Esophagus muscularis mucosa (tissue), 4 donors: ENCODE data around the gene EXOC1.

Experiments
- EP300 ChIP-seq: sonication (generic); formaldehyde crosslinking; IDR thresholded peaks from one replicate; pipeline ENCODE4 v1.6.1; 2017; ENCODE audit warnings: antibody characterized with exemption
- POLR2A ChIP-seq: fragments of 450-650 bp; IDR thresholded peaks from one replicate; pipeline ENCODE4 v1.6.1; 2017; ENCODE audit warnings: antibody characterized with exemption, moderate library complexity, mild to moderate bottlenecking, low read depth
- POLR2AphosphoS5 ChIP-seq, 2 donors: sonication (generic); formaldehyde crosslinking; IDR thresholded peaks; one replicate each; pipeline ENCODE4 v1.6.1; 2017; ENCODE audit warnings: antibody characterized with exemption in 2 of 2
- TF ChIP-seq, protein P1 (sequence below), 3 experiments: fragments of 200-600 bp in 2 of 3; fragments of 450-650 bp in 1 of 3; sonication (generic) in 2 of 3; IDR thresholded peaks; one replicate each; pipeline ENCODE4 v1.5.1; 2017 to 2019; ENCODE audit warnings: antibody characterized with exemption in 3 of 3, mild to moderate bottlenecking in 2 of 3, moderate library complexity in 1 of 3

DNA sequence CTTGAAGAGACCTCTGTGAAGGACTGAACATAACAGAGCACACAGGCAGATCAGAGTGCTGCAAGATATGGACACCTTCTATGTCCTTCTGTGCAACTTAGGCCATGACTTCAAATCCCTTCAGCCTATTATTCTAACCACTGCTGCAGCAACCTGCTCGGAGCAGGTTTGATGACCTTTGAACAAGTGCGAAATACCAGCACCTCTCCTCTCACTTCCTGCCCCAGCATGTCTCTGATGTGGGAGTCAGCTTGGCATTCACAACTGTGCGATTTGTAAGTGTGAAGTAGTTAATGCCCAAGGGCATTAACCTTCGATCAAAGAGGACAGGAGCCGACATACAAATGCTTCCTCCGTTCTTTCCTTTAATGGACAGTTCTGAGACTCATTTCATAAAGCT is 1.6 kb upstream of the EXOC1 start:
- TF ChIP-seq POLR2AphosphoS5 (IDR thresholded peaks at IDR 0.05), result no peak
- TF ChIP-seq, protein P1, sequence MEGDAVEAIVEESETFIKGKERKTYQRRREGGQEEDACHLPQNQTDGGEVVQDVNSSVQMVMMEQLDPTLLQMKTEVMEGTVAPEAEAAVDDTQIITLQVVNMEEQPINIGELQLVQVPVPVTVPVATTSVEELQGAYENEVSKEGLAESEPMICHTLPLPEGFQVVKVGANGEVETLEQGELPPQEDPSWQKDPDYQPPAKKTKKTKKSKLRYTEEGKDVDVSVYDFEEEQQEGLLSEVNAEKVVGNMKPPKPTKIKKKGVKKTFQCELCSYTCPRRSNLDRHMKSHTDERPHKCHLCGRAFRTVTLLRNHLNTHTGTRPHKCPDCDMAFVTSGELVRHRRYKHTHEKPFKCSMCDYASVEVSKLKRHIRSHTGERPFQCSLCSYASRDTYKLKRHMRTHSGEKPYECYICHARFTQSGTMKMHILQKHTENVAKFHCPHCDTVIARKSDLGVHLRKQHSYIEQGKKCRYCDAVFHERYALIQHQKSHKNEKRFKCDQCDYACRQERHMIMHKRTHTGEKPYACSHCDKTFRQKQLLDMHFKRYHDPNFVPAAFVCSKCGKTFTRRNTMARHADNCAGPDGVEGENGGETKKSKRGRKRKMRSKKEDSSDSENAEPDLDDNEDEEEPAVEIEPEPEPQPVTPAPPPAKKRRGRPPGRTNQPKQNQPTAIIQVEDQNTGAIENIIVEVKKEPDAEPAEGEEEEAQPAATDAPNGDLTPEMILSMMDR (IDR thresholded peaks at IDR 0.05), result no peak
- TF ChIP-seq POLR2A, result no peak
- no peak for TF ChIP-seq EP300
